CD8-positive, alpha-beta memory T cell (primary cell): ENCODE results near the gene DTNB. TPM values are rescaled to one million over a fixed set of nuclear protein-coding genes. Genes with fewer than 3 reads are reported as not detected.

Source experiments
- CTCF ChIA-PET: fragments of 350-600 bp; sonication (Branson Sonifier 250); formaldehyde crosslinking; loops from one replicate; lab custom pipeline; 2021; ENCODE audit warnings: antibody characterized with exemption; lab: Charles Lee
- POLR2A ChIA-PET: fragments of 350-600 bp; sonication (Branson Sonifier 250); formaldehyde crosslinking; loops from one replicate; lab custom pipeline; 2021; ENCODE audit warnings: antibody characterized with exemption; lab: Charles Lee
- DNase-seq, 5 donors: peaks; one replicate each; pipeline versions ENCODE4 v3.0.0 to v3.0.0-alpha.2; 2020 to 2022; ENCODE audit warnings: mixed read lengths in 1 of 5
- H3K27ac ChIP-seq: one replicate; pipeline ENCODE4 v1.7.0; 2013; ENCODE audit warnings: low read depth, mild to moderate bottlenecking, low read length, moderate library complexity
- H3K27me3 ChIP-seq: 2 replicates; pipeline ENCODE4 v1.7.0; 2013; ENCODE audit warnings: low read length, mild to moderate bottlenecking; ENCODE audit not compliant: insufficient read depth, poor library complexity, severe bottlenecking
- H3K36me3 ChIP-seq: 2 replicates; pipeline ENCODE4 v1.7.0; 2013; ENCODE audit warnings: mild to moderate bottlenecking, low read length, moderate library complexity; ENCODE audit not compliant: insufficient read depth
- H3K4me1 ChIP-seq: 2 replicates; pipeline ENCODE4 v1.7.0; 2013; ENCODE audit warnings: mild to moderate bottlenecking, low read length, moderate library complexity; ENCODE audit not compliant: insufficient read depth
- H3K4me3 ChIP-seq: 2 replicates; pipeline ENCODE4 v1.7.0; 2013; ENCODE audit warnings: mild to moderate bottlenecking, low read length
- H3K9me3 ChIP-seq: 2 replicates; pipeline ENCODE4 v1.7.0; 2013; ENCODE audit warnings: mild to moderate bottlenecking, low read length
- H3K27ac Mint-ChIP-seq, 8 donors: one replicate each; pipeline ENCODE4 v1.8.0; 2020 to 2021; ENCODE audit warnings: mixed read lengths in 8 of 8, mild to moderate bottlenecking in 6 of 8, inconsistent platforms in 3 of 8, moderate library complexity in 3 of 8
- H3K27me3 Mint-ChIP-seq, 2 donors: one replicate each; pipeline ENCODE4 v1.8.0; 2020 to 2021; ENCODE audit warnings: mixed read lengths in 2 of 2, mild to moderate bottlenecking in 1 of 2, moderate library complexity in 1 of 2
- H3K36me3 Mint-ChIP-seq, 3 donors: one replicate each; pipeline ENCODE4 v1.8.0; 2020 to 2021; ENCODE audit warnings: mixed read lengths in 3 of 3, inconsistent platforms in 1 of 3, mild to moderate bottlenecking in 1 of 3
- H3K4me1 Mint-ChIP-seq, 3 donors: one replicate each; pipeline ENCODE4 v1.8.0; 2020 to 2021; ENCODE audit warnings: mixed read lengths in 3 of 3, inconsistent platforms in 1 of 3, mild to moderate bottlenecking in 1 of 3
- H3K4me3 Mint-ChIP-seq, 7 donors: one replicate each; pipeline ENCODE4 v1.8.0; 2020 to 2021; ENCODE audit warnings: mixed read lengths in 7 of 7, mild to moderate bottlenecking in 6 of 7, moderate library complexity in 4 of 7, inconsistent platforms in 2 of 7
- H3K9me3 Mint-ChIP-seq, 5 donors: one replicate each; pipeline ENCODE4 v1.8.0; 2020 to 2022; ENCODE audit warnings: mixed read lengths in 5 of 5, mild to moderate bottlenecking in 3 of 5, moderate library complexity in 2 of 5, inconsistent platforms in 1 of 5
- polyA plus RNA-seq: library from polyadenylated mRNA; unstranded; fragments of 300-500 nt; fragmentation: Illumina TruSeq; gene quantifications from one replicate; pipeline ENCODE4 v1.2.3, GENCODE V29; 2021
- total RNA-seq, 2 experiments: library from RNA; stranded (reverse); gene quantifications; one replicate each; pipeline ENCODE4 v1.2.3, GENCODE V29; 2021

The DTNB gene
- total and polyA plus RNA-seq, 3 experiments from 2014 or later: 15.2 to 19.4 (median 16.8) TPM

- H3K4me1 Mint-ChIP-seq: peaks cover 0 to 2% (median 0%) of the 10 kb centered on the region in 3 donors
- Histone ChIP-seq H3K9me3 (no peaks in the 10 kb centered on the region), H3K4me3 (no peak overlapping the region), H3K4me1 (no peaks in the 10 kb centered on the region), H3K36me3 (no peaks in the 10 kb centered on the region), H3K27ac (no peak overlapping the region), H3K27me3 (no peaks in the 10 kb centered on the region)
- ChIA-PET POLR2A (no interaction called here), CTCF (no interaction called here)
- H3K27ac Mint-ChIP-seq: no peak overlapping the region
- no peaks in the 10 kb centered on the region for H3K27me3 Mint-ChIP-seq
- peaks cover 3 to 49% (median 11%) of the 10 kb centered on the region in 3 donors for H3K36me3 Mint-ChIP-seq
- H3K4me3 Mint-ChIP-seq: no peak overlapping the region
- no peaks in the 10 kb centered on the region for H3K9me3 Mint-ChIP-seq
- no peak for DNase-seq
Observed at GRCh38 chr2:25620711-25621110, 52.7 kb downstream of the DTNB start.

GRCh38 chr2:25620077-25620476 is 53.3 kb downstream of the DTNB start:
- Mint-ChIP-seq H3K9me3 (no peaks in the 10 kb centered on the region), H3K27me3 (no peaks in the 10 kb centered on the region), H3K36me3 (peaks cover 0 to 45% (median 9%) of the 10 kb centered on the region in 3 donors), H3K27ac (peak overlapping the region in 1 of 8 donors; percentile 30), H3K4me3 (no peak overlapping the region), H3K4me1 (peaks cover 0 to 2% (median 0%) of the 10 kb centered on the region in 3 donors)
- ChIA-PET POLR2A (no interaction called here), CTCF (interaction anchor here (1.0 kb wide), 1 partner anchor 13 kb away, joined by 4 read pairs; no protein-coding TSS in a partner anchor)
- H3K9me3 ChIP-seq: no peaks in the 10 kb centered on the region
- no peak overlapping the region for H3K27ac ChIP-seq
- no peaks in the 10 kb centered on the region for H3K27me3 ChIP-seq
- DNase-seq: no peak
- H3K36me3 ChIP-seq: no peaks in the 10 kb centered on the region
- no peak overlapping the region for H3K4me3 ChIP-seq
- H3K4me1 ChIP-seq: no peaks in the 10 kb centered on the region

GRCh38 chr2:25619185-25619584 is 54.2 kb downstream of the DTNB start:
- Histone ChIP-seq H3K4me3 (no peak overlapping the region), H3K36me3 (no peaks in the 10 kb centered on the region), H3K4me1 (no peaks in the 10 kb centered on the region), H3K27me3 (no peaks in the 10 kb centered on the region), H3K9me3 (no peaks in the 10 kb centered on the region), H3K27ac (no peak overlapping the region)
- Mint-ChIP-seq H3K4me1 (peaks cover 0 to 2% (median 0%) of the 10 kb centered on the region in 3 donors), H3K27me3 (no peaks in the 10 kb centered on the region), H3K9me3 (no peaks in the 10 kb centered on the region), H3K27ac (no peak overlapping the region), H3K4me3 (no peak overlapping the region), H3K36me3 (peaks cover 0 to 39% (median 9%) of the 10 kb centered on the region in 3 donors)
- CTCF ChIA-PET: interaction anchor here (1.0 kb wide), 1 partner anchor 12 kb away, joined by 4 read pairs; no protein-coding TSS in a partner anchor
- no peak for DNase-seq
- POLR2A ChIA-PET: no interaction called here

DNA sequence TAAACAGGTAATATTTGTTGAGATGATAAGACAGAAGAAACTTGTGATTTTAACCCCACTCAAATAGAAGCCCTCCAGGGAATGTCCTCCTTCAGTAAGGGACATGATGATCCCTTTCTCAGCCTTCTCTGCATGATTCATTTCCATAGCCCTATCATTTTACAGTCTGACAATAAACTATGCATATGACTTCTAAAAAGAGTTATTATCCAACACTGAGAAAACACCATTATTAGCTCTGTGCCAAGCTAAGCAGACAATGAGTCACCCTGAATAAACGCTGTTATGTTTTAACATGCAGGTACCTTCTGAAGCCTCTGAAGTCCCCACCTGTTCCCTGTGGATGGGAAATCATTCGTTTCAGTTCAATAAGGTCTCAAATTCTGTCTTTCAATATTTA is 54.7 kb downstream of the DTNB start:
- Mint-ChIP-seq H3K27ac (no peak overlapping the region), H3K36me3 (peaks cover 0 to 36% (median 9%) of the 10 kb centered on the region in 3 donors), H3K4me1 (peaks cover 0 to 2% (median 0%) of the 10 kb centered on the region in 3 donors), H3K27me3 (no peaks in the 10 kb centered on the region), H3K9me3 (no peaks in the 10 kb centered on the region), H3K4me3 (no peak overlapping the region)
- H3K9me3 ChIP-seq: no peaks in the 10 kb centered on the region
- H3K4me3 ChIP-seq: no peak overlapping the region
- H3K36me3 ChIP-seq: no peaks in the 10 kb centered on the region
- no peak overlapping the region for H3K27ac ChIP-seq
- CTCF ChIA-PET: interaction anchor here (1.4 kb wide), 1 partner anchor 10 kb away, joined by 4 read pairs; no protein-coding TSS in a partner anchor
- H3K4me1 ChIP-seq: no peaks in the 10 kb centered on the region
- no peaks in the 10 kb centered on the region for H3K27me3 ChIP-seq
- POLR2A ChIA-PET: no interaction called here
- DNase-seq: no peak

DNA sequence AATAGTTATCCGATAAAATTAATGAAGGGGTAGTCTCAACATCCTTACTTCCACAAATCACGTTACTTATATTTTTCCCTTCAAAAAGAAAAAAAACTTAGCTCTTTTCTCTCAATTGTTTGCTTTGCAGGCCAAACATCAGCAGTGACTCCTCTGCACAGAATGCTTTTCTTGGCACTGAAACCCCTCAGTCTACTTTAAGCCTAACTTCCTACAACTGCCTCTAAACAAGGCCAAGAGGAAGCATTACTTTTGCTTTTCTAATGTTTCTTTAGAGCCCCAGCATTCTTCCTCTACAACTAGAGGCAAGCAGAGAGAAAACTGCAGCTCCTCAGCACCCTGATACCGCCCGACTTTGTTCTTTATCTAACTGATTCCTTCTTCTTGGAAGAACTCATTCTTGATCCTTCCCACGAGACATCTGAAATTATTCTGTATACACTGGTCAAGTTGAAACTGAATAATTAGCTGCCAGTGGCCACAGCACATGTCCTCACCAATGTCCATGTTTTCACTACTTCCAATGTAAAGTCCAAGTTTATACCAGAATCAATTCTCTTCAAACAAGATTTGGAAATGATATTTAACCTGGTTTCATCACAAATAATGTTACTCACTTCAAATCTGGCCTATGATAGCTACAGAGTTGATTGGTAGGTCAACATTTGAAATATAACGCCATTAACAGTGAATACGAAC is 55.3 kb downstream of the DTNB start:
- Mint-ChIP-seq H3K27ac (no peak overlapping the region), H3K4me1 (peaks cover 0 to 3% (median 2%) of the 10 kb centered on the region in 3 donors), H3K36me3 (peaks cover 0 to 34% (median 11%) of the 10 kb centered on the region in 3 donors), H3K27me3 (no peaks in the 10 kb centered on the region), H3K9me3 (no peaks in the 10 kb centered on the region), H3K4me3 (no peak overlapping the region)
- POLR2A ChIA-PET: no interaction called here
- DNase-seq: no peak
- Histone ChIP-seq H3K4me1 (no peaks in the 10 kb centered on the region), H3K27me3 (no peaks in the 10 kb centered on the region), H3K9me3 (no peaks in the 10 kb centered on the region), H3K36me3 (no peaks in the 10 kb centered on the region), H3K4me3 (no peak overlapping the region), H3K27ac (no peak overlapping the region)
- CTCF ChIA-PET: interaction anchor here (1.4 kb wide), 1 partner anchor 10 kb away, joined by 4 read pairs; no protein-coding TSS in a partner anchor

DNA sequence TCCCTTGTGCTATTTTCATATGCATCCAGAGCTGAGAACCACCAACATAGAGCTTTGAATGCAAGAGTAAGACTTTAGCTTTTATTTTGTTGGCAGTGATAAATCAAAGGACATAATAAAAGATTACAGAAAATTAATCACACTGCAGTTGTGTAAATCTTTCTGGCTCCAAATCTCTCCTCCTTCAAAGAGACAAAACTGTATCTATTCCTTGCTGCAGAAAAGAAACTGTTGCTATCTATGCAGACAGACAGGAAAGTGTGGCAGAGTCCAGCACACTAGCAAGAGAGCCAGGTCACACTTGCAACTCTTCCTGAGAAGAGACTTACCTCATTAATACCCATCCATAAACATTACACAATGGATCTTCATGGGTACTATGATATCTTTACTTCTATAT is 57.5 kb downstream of the DTNB start:
- H3K27me3 ChIP-seq: no peaks in the 10 kb centered on the region
- Mint-ChIP-seq H3K9me3 (no peaks in the 10 kb centered on the region), H3K36me3 (peaks cover 0 to 23% (median 5%) of the 10 kb centered on the region in 3 donors), H3K4me3 (no peak overlapping the region), H3K27me3 (no peaks in the 10 kb centered on the region), H3K4me1 (peaks cover 0 to 9% (median 2%) of the 10 kb centered on the region in 3 donors), H3K27ac (no peak overlapping the region)
- no peak for DNase-seq
- no peaks in the 10 kb centered on the region for H3K9me3 ChIP-seq
- no peaks in the 10 kb centered on the region for H3K36me3 ChIP-seq
- H3K4me1 ChIP-seq: no peaks in the 10 kb centered on the region
- H3K27ac ChIP-seq: no peak overlapping the region
- no peak overlapping the region for H3K4me3 ChIP-seq
- CTCF ChIA-PET: no interaction called here
- POLR2A ChIA-PET: no interaction called here

DNA sequence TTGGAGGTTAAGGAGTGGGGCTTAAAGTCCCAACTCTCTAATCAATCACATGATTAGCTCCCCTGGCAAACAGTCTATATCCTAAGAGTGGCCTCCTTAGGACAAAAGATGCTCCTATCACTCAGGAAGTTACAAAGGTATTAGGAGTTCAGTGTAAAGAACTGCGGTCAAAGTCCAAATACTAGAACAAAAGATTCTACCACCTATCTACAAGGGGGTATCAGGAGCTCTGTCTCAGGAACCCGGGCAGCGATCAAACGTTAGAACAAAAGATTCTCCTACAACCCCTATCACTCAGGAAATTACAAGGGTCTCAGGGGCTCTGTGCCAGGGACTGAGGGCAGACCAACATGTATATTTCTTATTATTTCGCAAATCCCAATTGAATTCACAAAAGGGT is 58.0 kb downstream of the DTNB start:
- Histone ChIP-seq H3K27ac (no peak overlapping the region), H3K36me3 (no peaks in the 10 kb centered on the region), H3K9me3 (no peaks in the 10 kb centered on the region), H3K4me3 (no peak overlapping the region), H3K4me1 (no peaks in the 10 kb centered on the region), H3K27me3 (no peaks in the 10 kb centered on the region)
- POLR2A ChIA-PET: no interaction called here
- CTCF ChIA-PET: interaction anchor here (0.9 kb wide), 1 partner anchor 8 kb away, joined by 3 read pairs; no protein-coding TSS in a partner anchor
- Mint-ChIP-seq H3K36me3 (peaks cover 0 to 22% (median 5%) of the 10 kb centered on the region in 3 donors), H3K27me3 (no peaks in the 10 kb centered on the region), H3K9me3 (no peaks in the 10 kb centered on the region), H3K4me1 (peaks cover 0 to 9% (median 3%) of the 10 kb centered on the region in 3 donors), H3K27ac (peak overlapping the region in 1 of 8 donors; percentile 60), H3K4me3 (no peak overlapping the region)
- DNase-seq: no peak

GRCh38 chr2:25614711-25615110 is 58.7 kb downstream of the DTNB start:
- Histone ChIP-seq H3K4me3 (no peak overlapping the region), H3K4me1 (no peaks in the 10 kb centered on the region), H3K36me3 (no peaks in the 10 kb centered on the region), H3K27me3 (no peaks in the 10 kb centered on the region), H3K27ac (no peak overlapping the region), H3K9me3 (no peaks in the 10 kb centered on the region)
- Mint-ChIP-seq H3K4me1 (peaks cover 0 to 9% (median 3%) of the 10 kb centered on the region in 3 donors), H3K36me3 (peaks cover 0 to 17% (median 5%) of the 10 kb centered on the region in 3 donors), H3K27ac (no peak overlapping the region), H3K9me3 (no peaks in the 10 kb centered on the region), H3K27me3 (no peaks in the 10 kb centered on the region), H3K4me3 (no peak overlapping the region)
- no peak for DNase-seq
- ChIA-PET POLR2A (no interaction called here), CTCF (interaction anchor here (0.9 kb wide), 1 partner anchor 7 kb away, joined by 3 read pairs; no protein-coding TSS in a partner anchor)
